Right kidney (tissue), 9 donors: Measurements from ENCODE around the gene ZBTB8OS.
"Not testable (repeated sequence)": the region's sequence is repeated elsewhere in the genome, so short reads cannot be mapped to it uniquely, and the experiment has no call there.

Experiments
- DNase-seq: peaks from one replicate; pipeline ENCODE4 v3.0.0-alpha.2; 2016
- long read RNA-seq, 8 donors: transcript quantifications; one replicate each; lab custom pipeline, GENCODE V29; 2026

ZBTB8OS gene
- long read RNA-seq, donor 1, transcript ZBTB8OS-208 (7 exons, 1,601 nt) = major isoform, 6 of 11 reads
- long read RNA-seq, donor 1, partial matches to known transcripts = 0 of 11 reads
- long read RNA-seq, donor 1, other reads (novel, unspliced or antisense) = 0 of 11 reads
- long read RNA-seq, donor 2, partial matches to known transcripts = 6 of 12 reads
- long read RNA-seq, donor 2, other reads (novel, unspliced or antisense) = 0 of 12 reads
- long read RNA-seq, donor 3, partial matches to known transcripts = 15 of 62 reads
- long read RNA-seq, donor 3, other reads (novel, unspliced or antisense) = 43 of 62 reads
- long read RNA-seq, donor 4, partial matches to known transcripts = 6 of 14 reads
- long read RNA-seq, donor 4, other reads (novel, unspliced or antisense) = 0 of 14 reads
- long read RNA-seq, donor 5, partial matches to known transcripts = 5 of 14 reads
- long read RNA-seq, donor 5, other reads (novel, unspliced or antisense) = 0 of 14 reads
- long read RNA-seq, donor 6, transcript ZBTB8OS-208 (7 exons, 1,601 nt) = major isoform, 5 of 123 reads
- long read RNA-seq, donor 6, partial matches to known transcripts = 118 of 123 reads
- long read RNA-seq, donor 6, other reads (novel, unspliced or antisense) = 0 of 123 reads
- long read RNA-seq, donor 7, transcript ZBTB8OS-208 (7 exons, 1,601 nt) = major isoform, 7 of 45 reads
- long read RNA-seq, donor 7, partial matches to known transcripts = 24 of 45 reads
- long read RNA-seq, donor 7, other reads (novel, unspliced or antisense) = 0 of 45 reads
- long read RNA-seq, donor 8, partial matches to known transcripts = 0 of 11 reads
- long read RNA-seq, donor 8, other reads (novel, unspliced or antisense) = 5 of 11 reads

- DNase-seq = peak; percentile 86
Observed at GRCh38 chr1:32650248-32650751, at the start of gene ZBTB8OS. ZBTB8OS (minus strand) TSS chr1:32650550; CDS start chr1:32650529, 21 bp downstream.

GRCh38 chr1:32696996-32697395 lies 46.6 kb upstream of the ZBTB8OS start:
- DNase-seq = not testable (repeated sequence)

- no peak for DNase-seq
Observed at GRCh38 chr1:32696041-32696440, 45.7 kb upstream of the ZBTB8OS start.

GRCh38 chr1:32695098-32695904 lies 45.0 kb upstream of the ZBTB8OS start:
- no peak for DNase-seq

- no peak for DNase-seq
Observed at GRCh38 chr1:32693455-32694174, 43.3 kb upstream of the ZBTB8OS start.

- no peak for DNase-seq
Observed at GRCh38 chr1:32686387-32686786, 36.0 kb upstream of the ZBTB8OS start.

GRCh38 chr1:32685498-32685897 lies 35.1 kb upstream of the ZBTB8OS start:
- DNase-seq = no peak

GRCh38 chr1:32684167-32684811 lies 33.9 kb upstream of the ZBTB8OS start:
- DNase-seq = no peak

- DNase-seq = no peak
Observed at GRCh38 chr1:32683397-32683796, 33.0 kb upstream of the ZBTB8OS start.

- DNase-seq = no peak
Observed at GRCh38 chr1:32681999-32682398, 31.6 kb upstream of the ZBTB8OS start.

GRCh38 chr1:32681509-32681908 lies 31.2 kb upstream of the ZBTB8OS start:
- DNase-seq = no peak

GRCh38 chr1:32680642-32681041 lies 30.3 kb upstream of the ZBTB8OS start:
- DNase-seq = no peak

- DNase-seq = not testable (repeated sequence)
Observed at GRCh38 chr1:32679993-32680392, 29.6 kb upstream of the ZBTB8OS start.

GRCh38 chr1:32676945-32677344 lies 26.6 kb upstream of the ZBTB8OS start:
- no peak for DNase-seq

- not testable (repeated sequence) for DNase-seq
Observed at GRCh38 chr1:32668716-32669115, 18.4 kb upstream of the ZBTB8OS start.

GRCh38 chr1:32666901-32667566 lies 16.7 kb upstream of the ZBTB8OS start:
- DNase-seq = no peak

- no peak for DNase-seq
Observed at GRCh38 chr1:32665915-32666314, 15.6 kb upstream of the ZBTB8OS start.

- no peak for DNase-seq
Observed at GRCh38 chr1:32659581-32659980, 9.2 kb upstream of the ZBTB8OS start.

GRCh38 chr1:32652244-32652962 lies 2.1 kb upstream of the ZBTB8OS start:
- no peak for DNase-seq
